GM12891 (cell line): Measurements from ENCODE around the gene DBX1.

Experiments
- POLR2A ChIP-seq: IDR thresholded peaks from 2 replicates; pipeline ENCODE4 v1.6.1; 2011; ENCODE audit warnings: low read depth, low read length, control low read depth
- TAF1 ChIP-seq: IDR thresholded peaks from 2 replicates; pipeline ENCODE4 v1.6.1; 2011; ENCODE audit warnings: low read depth, low read length, control low read depth

DNA sequence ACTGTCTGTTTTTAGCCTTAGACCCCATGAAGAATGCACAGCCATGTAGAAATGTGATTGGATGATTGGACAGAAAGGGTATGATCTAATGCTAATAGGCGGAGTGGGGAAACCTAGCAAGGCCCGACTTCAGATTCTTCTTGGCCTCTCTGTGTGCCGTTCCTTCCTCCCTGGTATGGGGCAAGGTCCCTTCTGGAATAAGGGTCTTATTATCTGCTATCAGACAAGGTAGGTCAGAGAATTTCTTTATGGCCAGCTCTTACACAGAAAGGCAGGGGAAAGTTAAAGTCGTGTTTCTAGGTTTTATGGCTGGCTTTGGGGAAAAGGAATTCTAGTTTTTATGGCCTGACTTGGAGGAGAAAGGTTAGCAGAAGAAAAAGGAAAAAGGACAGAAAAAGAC, 30.6 kb downstream of the DBX1 start:
- TF ChIP-seq POLR2A (no peak), TAF1 (no peak)
